ENCODE measurements around the gene DPF3.

DPF3 gene

DNA sequence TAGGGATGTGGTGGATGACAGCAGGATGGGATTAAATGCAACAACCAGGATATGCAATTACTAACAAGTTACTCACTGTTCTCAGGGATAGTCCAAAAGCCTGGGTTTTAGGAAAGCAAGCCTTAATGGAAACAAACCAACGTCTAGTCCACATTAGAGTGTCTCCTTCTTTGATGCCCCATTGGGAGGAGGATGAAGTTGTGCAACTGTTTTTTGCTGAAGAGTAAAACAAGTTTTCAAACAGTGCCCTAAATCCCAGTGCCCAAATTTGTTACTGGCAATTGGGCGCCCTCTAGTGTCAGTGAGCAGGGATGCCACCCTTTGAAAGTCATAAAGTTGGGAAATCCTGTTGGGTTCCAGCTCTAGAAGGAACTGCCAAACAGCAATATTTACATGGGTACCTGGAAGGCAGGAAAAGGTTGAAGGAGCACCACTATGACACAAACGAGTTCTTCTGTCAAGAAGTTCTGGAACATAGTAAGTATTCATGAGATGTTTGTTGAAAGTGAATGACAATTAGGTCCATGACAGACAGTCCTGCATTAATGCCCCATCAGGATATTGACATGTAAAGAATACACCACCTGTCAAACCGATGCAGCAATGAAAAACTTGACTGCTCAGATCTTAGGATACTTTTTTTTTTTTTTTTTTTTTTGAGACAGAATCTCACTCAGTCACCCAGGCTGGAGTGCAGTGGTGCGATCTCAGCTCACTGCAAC, 11.1 kb upstream of the DPF3 start:
- peak; percentile 37 for DNase-seq (ENCODE audit: low read depth)

DNA sequence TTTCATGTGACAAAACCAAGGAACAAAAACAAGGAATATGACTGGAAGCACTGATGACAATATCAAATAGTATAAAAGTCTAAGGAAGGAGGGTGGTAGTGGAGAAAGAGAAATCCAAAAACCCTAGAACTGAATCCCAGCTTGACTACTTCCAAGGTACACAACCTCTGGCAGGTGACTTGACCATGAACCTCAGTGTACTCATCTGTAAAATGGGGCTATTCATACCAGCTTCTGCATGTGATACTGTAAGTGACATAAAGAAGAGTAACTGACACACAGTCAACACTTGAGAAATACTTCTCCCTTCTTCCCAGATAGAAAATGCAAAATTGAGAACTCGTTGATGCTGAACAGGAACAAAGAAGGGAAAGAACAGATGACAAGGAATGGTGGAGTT, 10.3 kb upstream of the DPF3 start:
- DNase-seq (ENCODE audit: low read depth) = no peak

DNA sequence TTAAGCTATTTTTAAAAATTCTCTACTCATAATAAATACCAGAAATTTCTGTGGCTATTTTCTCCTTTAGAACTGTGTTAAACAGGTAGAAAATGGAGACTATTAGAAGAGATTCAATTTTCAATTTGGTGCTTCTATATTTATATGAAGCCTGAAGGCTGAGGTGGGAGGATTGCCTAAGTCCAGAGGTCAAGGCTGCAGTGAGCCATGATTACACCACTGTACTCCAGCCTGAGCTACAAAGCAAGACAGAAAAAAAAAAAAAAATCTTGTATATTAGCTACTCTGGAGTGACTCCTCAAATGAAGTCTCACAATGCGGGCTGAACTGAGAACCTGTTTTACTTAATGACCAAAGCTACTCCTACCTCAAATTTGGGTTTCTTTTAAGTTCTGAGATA, 9.8 kb upstream of the DPF3 start:
- DNase-seq (ENCODE audit: low read depth) = no peak

DNA sequence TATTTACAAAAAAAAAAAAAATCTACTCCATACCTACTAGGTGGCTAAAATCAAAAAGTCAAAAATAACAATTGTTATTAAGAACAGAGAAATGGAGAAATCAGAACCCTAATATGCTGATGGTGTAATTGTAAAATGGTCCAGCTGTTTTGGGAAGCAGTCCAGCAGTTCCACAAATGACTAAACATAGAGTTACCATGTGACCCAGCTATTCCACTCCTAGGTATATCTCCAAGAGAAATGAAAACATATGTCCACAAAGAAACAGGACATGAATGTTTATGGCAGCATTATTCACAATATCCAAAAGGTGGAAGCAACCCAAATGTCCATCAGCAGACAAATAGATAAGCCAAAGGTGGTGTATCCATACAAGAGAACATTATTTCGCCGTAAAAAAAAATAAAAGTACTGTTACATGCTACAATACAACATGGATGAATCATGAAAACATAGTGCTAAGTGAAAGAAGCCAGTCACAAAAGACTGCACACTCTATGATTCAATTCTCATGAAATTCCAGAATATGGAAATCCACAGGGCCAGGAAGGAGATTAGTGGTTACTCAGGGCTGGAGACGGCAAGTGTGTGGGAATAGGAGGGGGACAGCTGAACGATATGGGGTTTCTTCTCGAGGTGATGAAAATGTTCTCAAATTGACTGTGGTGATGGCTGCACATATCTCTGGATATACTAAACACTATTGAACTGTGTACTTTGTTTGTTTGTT, 9.1 kb upstream of the DPF3 start:
- DNase-seq (ENCODE audit: low read depth) = no peak

DNA sequence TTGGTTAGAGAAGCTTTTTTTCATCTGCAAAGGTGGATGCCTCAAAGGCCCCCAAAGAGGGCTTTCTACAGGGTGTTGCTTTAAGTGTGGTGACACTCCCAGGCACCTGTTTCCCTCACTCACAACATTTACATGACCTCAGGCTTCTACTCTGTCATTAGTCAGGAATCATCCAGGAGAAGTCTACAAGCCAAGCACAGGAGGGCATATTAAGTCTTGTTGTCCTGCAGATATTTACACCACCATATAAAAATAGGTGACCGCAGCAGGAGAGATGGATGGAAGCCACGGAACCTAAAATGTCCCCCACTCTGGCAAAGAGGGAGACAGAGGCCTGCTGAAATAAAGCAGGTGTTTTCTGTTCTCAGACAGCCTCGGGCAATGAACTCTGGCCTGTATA, 7.5 kb upstream of the DPF3 start:
- DNase-seq (ENCODE audit: low read depth) = no peak

DNA sequence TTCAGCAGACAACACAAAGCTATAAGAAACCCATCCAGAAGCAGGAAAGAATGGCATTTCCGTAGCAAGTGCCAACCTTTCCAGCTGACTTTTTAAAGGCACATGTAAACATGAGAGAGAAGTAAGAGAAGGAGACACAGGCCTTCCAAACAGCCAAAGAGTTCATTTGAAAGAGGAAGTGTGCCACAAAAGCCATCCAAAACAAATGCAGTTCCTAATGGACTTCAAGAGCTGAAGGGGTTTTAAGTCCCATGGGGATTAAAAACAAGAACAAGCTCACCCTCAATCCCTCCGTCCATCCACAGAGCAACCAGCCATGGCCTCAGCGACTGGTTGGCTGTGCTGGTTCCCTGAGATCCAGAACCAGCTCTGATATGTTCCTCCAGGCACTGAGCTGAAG, 4.5 kb upstream of the DPF3 start:
- DNase-seq (ENCODE audit: low read depth) = no peak

DNA sequence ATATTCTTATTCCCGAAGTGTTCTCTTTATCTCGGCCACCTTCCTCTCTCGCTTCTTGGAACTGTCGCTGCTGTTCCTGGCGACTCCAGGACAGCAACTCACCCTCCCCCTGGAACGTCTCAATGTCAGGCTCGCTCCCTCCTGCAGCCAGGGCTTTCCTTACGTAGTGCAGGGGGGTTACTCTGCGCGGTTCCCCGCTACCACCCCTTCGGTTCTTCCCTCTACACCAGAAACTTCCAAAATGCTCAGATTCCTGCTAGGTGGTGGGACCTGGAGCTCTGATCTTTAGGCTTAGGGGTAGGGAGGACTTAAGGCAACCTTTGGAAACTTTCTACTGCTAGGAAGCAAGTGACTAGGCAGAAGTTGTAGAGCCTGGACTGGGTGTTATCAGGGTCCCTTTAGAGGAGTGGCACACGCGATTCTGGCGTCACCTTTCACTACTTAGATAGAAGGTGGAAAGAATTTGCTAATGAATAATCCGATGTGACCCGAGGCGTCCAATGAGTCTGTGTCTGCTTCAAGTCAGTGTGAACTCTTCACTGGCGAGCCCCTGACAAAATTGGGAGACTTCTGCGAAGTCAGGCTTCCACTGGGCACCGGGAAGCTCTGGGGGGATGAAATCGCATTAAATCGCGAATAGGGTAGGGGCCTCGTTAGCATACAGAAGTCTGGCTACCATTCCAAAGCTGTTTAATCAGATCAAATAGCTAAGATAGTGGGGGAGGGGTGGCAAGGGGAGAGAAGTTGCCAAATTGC, 900 bp upstream of the DPF3 start:
- no peak for DNase-seq (ENCODE audit: low read depth)

DNA sequence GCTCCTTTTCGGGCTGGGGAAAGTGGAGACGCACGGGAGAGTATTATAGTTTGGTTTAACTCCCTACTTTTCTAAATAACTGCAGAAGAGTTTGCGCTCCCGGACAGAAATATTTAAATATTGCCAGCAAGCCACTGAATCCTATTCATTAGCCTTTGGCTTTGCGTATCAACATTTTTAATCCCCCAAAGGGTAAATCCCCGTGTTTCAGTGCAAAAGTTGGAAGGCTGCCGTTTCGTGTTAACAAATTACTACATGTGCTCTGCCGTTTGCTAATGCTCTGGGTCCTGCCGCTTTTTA, 372 bp upstream of the DPF3 start:
- no peak for DNase-seq (ENCODE audit: low read depth)

DNA sequence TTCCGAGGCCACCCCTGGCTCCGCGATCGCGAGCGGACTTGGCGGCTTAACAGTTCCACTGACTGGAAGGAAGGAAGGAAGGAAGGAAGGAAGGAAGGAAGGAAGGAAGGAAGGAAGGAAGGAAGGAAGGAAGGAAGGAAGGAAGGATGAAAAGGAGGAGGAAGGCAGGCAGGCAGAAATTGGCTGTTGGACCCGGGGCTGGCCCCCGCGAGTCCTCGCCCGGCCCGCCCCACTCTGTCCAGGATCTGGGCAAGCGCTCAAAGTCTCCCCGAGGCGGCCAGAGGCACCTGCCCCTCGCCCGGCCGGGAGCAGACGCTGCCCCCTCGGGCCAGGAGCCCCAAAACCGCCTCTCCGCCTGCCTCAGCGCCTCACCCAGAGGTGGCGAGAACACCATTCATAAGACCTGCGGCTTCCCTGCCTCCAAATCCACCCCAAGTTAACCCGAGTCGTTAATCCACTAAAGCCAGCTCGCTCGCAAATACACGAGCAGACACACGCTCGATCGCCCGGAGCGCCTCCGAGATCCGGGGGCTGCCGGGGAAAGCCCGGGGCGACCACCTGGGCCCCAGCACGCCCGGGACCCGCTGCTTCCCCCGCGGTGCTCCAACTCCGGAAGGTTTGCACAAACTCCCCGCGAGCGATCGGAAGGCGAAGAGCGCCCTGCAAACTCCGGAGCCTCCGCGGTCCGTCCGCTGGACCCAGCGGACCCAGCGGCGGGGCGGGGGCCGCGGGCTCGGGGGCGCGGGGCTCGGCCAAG, 844 bp downstream of the DPF3 start:
- no peak for DNase-seq (ENCODE audit: low read depth)

DNA sequence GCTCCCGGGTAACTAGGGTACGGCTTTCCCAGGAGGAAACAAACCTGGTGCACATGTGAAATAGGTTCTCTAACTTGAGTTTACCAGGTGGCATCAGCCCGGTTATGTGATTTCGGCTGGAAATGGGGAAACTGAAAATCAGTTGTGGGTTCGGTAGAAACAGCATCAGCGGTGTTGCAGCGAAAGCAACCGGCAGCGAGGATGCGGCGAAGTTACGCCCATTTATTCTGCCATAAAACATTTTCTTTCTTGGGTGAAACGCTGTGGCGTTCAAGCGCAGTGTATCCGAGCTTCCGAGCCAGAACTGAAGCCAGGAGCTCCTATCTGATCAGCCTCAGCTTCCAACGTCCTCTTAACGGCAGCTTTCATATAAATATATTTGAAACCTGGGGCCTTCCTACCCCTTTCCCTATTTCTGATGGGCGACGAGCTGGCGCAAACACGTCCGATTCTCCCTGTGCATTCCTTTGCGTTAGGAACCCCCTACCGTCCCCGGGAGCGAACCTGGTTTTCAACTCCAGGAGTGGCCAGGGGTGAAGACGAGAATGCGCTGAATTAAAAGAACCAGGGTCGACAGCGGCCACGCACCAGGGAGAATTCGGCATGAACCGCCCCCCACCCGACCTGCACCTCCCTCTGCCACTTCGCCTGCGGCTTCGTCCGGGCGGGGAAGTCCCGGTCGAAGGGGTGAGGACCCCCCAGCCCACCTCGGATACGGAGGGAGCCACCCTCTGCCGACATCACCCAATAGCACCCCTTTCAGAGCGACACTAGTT, 1.6 kb downstream of the DPF3 start:
- DNase-seq (ENCODE audit: low read depth) = no peak

DNA sequence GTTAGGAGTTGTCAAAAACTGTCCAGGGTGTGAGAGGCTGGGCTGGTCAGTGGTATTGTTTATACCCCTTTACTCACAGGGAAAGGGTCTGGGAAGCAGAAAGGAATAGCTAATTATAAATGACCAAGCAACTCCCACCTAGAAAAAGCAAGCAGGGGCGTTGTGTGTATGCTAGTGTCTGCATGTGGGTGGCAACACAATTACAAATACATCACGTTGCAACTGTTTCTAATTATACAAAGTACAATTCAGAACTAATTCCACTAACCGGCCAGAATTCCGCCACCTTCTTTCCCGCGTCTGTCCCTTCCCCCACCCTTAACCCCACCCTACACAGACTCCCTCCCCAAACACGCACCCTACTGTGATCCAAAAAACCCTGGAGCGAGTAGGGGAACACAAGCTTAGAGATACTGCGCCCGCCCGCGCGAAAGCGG, 2.2 kb downstream of the DPF3 start:
- no peak for DNase-seq (ENCODE audit: low read depth)

DNA sequence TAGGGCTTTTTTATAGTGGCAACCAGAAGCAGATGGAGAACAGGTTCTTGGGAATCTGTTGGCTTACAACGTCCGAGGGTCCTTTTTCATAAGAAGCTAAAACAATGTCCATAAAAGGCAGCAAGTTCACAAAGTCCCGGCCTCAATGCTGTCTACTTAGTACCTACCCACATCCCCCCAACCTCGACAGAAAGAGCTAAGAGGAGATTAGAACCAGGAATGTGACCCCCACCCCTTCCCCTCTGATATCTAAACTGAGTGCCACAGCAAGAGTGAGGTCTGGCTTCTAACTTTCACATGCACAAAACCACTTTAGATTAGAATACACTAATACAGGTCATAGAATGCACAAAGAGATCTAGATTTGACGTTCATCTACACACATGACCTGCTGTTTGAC, 4.5 kb downstream of the DPF3 start:
- no peak for DNase-seq (ENCODE audit: low read depth)

DNA sequence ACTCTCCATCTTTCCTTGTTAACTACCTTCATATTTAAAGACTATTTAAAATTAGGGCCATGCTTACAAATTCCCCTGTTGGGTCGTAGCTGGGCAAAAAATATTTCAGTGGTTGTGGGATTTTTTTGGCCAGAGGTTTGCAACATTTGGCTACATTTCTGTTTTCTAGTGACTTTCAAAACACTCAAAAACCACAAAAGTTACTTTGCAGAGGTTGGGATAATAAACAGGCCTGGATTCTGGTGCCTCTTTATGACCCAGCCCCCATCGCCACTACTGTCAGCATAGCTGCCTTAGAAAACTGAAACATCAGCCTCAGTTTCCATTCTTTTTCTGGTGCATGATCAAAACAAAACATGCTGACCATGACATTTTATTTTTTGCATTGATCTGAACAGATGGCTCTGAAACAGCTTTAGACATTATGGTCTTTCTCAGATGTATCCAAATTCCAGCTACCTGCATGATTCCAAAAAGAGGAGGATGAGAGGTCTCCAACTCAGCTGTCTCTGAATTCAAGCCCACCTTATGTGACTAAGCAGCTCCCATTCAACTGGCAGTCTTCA, 5.2 kb downstream of the DPF3 start:
- no peak for DNase-seq (ENCODE audit: low read depth)

DNA sequence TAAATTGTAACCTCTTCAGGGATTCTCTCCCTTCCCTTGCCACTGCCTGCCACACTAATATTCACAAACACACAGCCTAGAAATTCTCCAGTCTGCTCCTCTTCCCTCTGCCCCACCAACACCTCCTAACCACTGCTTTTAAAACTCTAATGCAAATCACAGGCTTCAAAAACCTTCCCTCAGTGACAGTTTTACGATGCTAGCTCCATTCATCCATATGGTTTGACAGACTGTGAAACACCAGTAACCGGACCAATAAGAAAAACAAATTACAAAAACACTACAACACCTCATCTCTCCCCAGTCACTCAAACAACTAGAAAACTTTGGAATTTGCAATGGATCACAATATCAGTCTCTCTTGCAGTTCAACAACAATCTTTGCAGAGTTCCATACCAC, 5.7 kb downstream of the DPF3 start:
- DNase-seq (ENCODE audit: low read depth) = no peak

DNA sequence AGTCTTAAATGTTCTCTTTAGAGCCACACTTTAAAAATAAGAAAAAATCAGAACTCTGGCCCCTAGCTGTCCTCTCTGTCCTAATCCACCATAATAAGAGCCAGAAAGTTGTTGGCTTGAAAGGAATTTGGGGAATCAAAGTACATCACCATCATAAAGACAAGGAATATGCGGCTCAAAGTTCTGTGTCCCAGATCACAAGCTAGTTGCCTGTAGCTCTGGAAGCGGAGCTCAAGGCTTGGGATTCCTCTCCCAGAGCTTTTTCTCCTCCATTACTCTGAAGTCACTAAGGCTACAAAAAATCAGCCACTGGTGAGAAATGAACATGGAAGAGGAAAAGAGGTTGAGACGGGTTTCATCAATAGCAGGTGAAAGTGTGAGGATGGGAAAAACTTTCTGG, 6.4 kb downstream of the DPF3 start:
- no peak for DNase-seq (ENCODE audit: low read depth)

DNA sequence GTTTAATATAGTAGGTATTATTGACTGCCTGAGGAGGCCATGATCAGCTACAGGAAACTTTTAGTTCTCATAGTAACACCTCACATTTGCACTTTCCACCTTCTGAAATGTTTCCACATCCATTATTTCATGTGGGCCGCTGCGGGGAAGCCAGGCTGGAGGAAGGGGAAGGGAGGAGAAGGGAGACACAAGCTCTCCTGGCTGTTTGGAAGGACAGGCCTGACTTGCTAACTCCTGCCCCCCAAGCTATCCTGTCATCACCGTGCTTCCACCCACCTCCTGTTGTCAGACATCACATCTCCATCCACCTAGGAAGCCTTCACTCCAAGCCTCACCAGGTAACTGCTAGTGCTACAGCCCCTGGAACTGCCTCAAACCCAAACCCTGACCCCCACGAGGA, 9.5 kb downstream of the DPF3 start:
- DNase-seq (ENCODE audit: low read depth) = no peak

DNA sequence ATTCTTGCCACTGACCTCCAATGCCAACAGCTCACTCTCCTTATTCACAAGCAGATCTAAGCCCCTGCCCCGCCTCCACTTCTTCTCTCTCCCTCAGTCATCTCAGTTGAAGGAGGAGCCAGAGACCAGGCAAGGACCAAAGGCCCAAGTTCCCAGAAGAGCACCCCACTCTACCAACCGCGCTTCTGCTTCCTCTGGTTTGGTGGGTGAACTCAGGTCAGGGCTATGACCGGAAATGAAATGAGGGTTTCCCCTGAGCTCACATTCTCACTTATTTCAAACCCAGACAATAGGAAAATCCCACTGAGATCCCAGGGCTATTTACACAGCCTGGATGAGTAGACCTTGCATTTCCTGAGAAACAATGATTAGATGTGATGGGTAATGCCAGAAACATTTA, 9.9 kb downstream of the DPF3 start:
- DNase-seq (ENCODE audit: low read depth) = no peak

DNA sequence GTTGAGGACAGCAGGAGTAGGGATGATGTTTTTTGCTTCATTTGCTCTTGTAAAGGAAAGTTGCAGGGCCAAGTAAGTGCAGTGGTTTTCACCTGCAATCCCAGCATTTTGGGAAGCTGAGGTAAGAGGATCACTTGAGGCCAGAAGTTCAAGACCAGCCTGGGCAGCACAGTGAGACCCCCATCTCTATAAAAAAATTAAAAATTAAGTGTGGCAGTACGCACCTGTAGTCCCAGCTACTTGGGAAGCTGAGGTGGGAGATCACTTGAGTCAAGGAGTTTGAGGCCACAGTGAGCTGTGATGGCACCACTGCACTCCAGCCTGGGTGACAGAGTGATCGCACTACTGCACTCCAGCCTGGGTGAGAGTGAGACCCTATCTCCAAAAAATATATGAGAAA, 10.8 kb downstream of the DPF3 start:
- no peak for DNase-seq (ENCODE audit: low read depth)

DNA sequence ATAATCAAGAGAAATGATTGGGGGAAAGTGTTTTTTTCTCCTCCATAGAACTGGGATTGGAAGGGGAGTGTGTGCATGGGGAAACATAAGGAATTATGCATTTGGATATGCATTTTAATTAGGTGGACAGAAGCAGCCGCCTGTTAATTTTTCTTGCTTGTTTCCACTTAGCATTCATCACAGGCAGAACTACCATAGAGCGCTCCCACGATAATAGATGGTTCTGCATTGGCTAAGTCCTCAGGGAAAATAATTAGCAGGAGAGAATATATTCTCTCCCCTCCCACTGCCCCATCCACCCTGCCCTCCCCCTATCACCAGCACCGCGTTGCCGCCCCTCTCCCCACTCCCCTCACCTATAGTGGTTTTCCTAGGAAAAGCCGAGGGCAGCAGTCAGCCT, 11.4 kb downstream of the DPF3 start:
- DNase-seq (ENCODE audit: low read depth) = no peak

DNA sequence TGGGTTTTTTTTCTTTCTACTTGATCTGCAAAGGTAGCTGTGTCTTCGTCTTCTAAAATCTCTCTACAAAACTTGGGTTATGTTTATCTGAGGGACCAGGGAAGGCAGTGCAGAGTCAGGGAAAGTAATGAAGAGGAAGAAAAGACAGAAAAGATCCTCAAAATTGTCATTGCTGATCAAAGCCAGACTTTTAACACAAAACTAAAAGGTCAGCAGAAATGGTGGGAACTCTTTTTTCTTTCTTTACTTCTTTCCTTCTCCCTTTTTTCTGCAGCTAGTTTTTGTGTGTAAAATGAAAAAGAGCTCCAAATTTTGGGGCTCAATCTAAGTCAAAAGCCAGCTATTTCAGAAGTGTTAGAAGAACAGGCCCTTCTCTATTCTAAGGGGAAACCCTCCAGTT, 11.9 kb downstream of the DPF3 start:
- no peak for DNase-seq (ENCODE audit: low read depth)

DNA sequence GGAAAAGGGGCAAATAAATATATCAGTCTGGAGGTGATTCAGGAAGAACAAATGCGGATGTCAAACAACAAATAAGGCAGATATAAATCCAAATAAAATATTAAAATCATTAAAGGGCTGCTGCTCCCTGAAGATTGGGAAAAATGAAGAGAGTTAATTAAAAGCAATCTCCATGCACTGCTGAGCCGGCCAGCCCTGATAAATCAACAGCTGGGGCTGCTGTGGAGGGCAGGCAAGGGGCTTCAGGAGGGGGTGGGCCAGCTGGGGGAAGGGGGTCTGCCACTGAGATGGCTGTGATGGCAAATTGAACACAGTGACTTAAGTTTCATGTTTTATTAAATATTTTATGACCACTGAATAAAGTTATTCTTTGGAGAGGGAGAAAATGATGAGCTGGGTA, 12.4 kb downstream of the DPF3 start:
- DNase-seq (ENCODE audit: low read depth) = no peak

DNA sequence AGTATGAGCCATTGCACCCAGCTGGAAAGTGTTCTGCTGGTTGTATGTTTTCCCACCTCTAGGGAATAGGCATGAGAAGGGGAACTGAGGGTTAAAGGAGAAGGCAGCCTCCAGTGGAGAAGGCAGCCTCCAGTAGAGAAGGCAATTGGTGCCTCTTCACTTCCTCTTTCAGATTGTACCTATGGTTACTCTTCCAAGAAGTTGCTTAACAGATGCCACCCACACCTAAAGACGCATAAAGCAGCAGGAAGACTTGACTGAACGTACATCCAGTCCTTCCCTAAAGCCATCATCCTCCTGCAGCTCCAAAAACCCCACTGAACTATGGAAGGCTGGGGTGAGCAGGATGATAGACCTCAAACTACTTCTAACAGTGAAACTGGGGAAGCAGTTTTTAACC, 13.1 kb downstream of the DPF3 start:
- DNase-seq (ENCODE audit: low read depth) = no peak
